ENCODE measurements around the gene CLASP1.

CLASP1 gene

GRCh38 chr2:121541495-121541894 is 107.8 kb downstream of the CLASP1 start:
- no peak for DNase-seq (ENCODE audit: low read depth in 2 of 2)

GRCh38 chr2:121539750-121540469 is 109.4 kb downstream of the CLASP1 start:
- no peak for DNase-seq (ENCODE audit: low read depth in 2 of 2)

GRCh38 chr2:121536850-121537557 is 112.3 kb downstream of the CLASP1 start:
- no peak for DNase-seq (ENCODE audit: low read depth in 2 of 2)

- DNase-seq (ENCODE audit: low read depth in 2 of 2): no peak
Observed at GRCh38 chr2:121536347-121536746, 112.9 kb downstream of the CLASP1 start.

- DNase-seq (ENCODE audit: low read depth in 2 of 2): no peak
Observed at GRCh38 chr2:121534007-121534406, 115.3 kb downstream of the CLASP1 start.

GRCh38 chr2:121532894-121533293 is 116.4 kb downstream of the CLASP1 start:
- DNase-seq (ENCODE audit: low read depth in 2 of 2): no peak

- DNase-seq (ENCODE audit: low read depth in 2 of 2): no peak
Observed at GRCh38 chr2:121532347-121532766, 116.9 kb downstream of the CLASP1 start.

- peak; percentile 79 to 82 for DNase-seq (ENCODE audit: low read depth in 2 of 2)
Observed at GRCh38 chr2:121530212-121530705, 119.0 kb downstream of the CLASP1 start.

- no peak for DNase-seq (ENCODE audit: low read depth in 2 of 2)
Observed at GRCh38 chr2:121529439-121530211, 119.6 kb downstream of the CLASP1 start.

GRCh38 chr2:121527009-121527682 is 122.1 kb downstream of the CLASP1 start:
- DNase-seq (ENCODE audit: low read depth in 2 of 2): peak in 1 of 2 donors; percentile 19

GRCh38 chr2:121524685-121525425 is 124.4 kb downstream of the CLASP1 start:
- no peak for DNase-seq (ENCODE audit: low read depth in 2 of 2)

- no peak for DNase-seq (ENCODE audit: low read depth in 2 of 2)
Observed at GRCh38 chr2:121521359-121521758, 127.9 kb downstream of the CLASP1 start.

GRCh38 chr2:121520641-121520994 is 128.6 kb downstream of the CLASP1 start:
- DNase-seq (ENCODE audit: low read depth in 2 of 2): no peak

GRCh38 chr2:121519732-121520640 is 129.3 kb downstream of the CLASP1 start:
- no peak for DNase-seq (ENCODE audit: low read depth in 2 of 2)

- DNase-seq (ENCODE audit: low read depth in 2 of 2): no peak
Observed at GRCh38 chr2:121519153-121519552, 130.1 kb downstream of the CLASP1 start.

GRCh38 chr2:121513597-121514333 is 135.5 kb downstream of the CLASP1 start:
- no peak for DNase-seq (ENCODE audit: low read depth in 2 of 2)

GRCh38 chr2:121510857-121511256 is 138.4 kb downstream of the CLASP1 start:
- DNase-seq (ENCODE audit: low read depth in 2 of 2): no peak

GRCh38 chr2:121506621-121507020 is 142.6 kb downstream of the CLASP1 start:
- no peak for DNase-seq (ENCODE audit: low read depth in 2 of 2)

GRCh38 chr2:121505986-121506586 is 143.2 kb downstream of the CLASP1 start:
- no peak for DNase-seq (ENCODE audit: low read depth in 2 of 2)

Measured in stimulated activated CD4-positive, alpha-beta T cell treated with anti-CD3 and anti-CD28 coated beads, Interleukin-1b, Interleukin-23, amount 100 ng/mL, for 4 hours (primary cell).